Cardiac muscle cell (in vitro differentiated cells and primary cell): Measurements from ENCODE around the gene HECW1. TPM values are rescaled to one million over a fixed set of nuclear protein-coding genes. Genes with fewer than 3 reads are reported as not detected.

Source experiments
- DNase-seq, 2 donors: peaks; one replicate each; pipeline versions ENCODE4 v3.0.0 to v3.0.0-alpha.2; 2010 to 2017; ENCODE audit warnings: low read depth in 1 of 2, low spot score in 1 of 2
- H3K27ac ChIP-seq: fragments of 200-600 bp; sonication (generic); 2 replicates; pipeline ENCODE4 v1.5.1; 2016
- H3K27me3 ChIP-seq: fragments of 200-600 bp; sonication (generic); 2 replicates; pipeline ENCODE4 v1.6.0; 2016; ENCODE audit warnings: control low read depth
- H3K36me3 ChIP-seq: fragments of 200-600 bp; sonication (generic); 2 replicates; pipeline ENCODE4 v1.5.1; 2016; ENCODE audit warnings: control low read depth
- H3K4me1 ChIP-seq: fragments of 200-600 bp; sonication (generic); 2 replicates; pipeline ENCODE4 v1.8.1; 2017; ENCODE audit warnings: low read depth, mild to moderate bottlenecking, mixed run types
- H3K4me3 ChIP-seq: fragments of 200-600 bp; sonication (generic); 2 replicates; pipeline ENCODE4 v1.5.1; 2016; ENCODE audit warnings: mild to moderate bottlenecking
- H3K9me3 ChIP-seq: fragments of 200-600 bp; sonication (generic); 2 replicates; pipeline ENCODE4 v1.5.1; 2017; ENCODE audit warnings: low read depth, mild to moderate bottlenecking, control low read depth
- polyA plus RNA-seq: library from polyadenylated mRNA; unstranded; fragments of >200 nt; fragmentation: Nextera tagmentation; extraction: Ambion mirVana; gene quantifications from 2 replicates; pipeline ENCODE4 v1.2.1, GENCODE V29; 2016
- total RNA-seq: library from RNA; depleted of rRNA; stranded (reverse); fragments of >200 nt; gene quantifications from 2 replicates; pipeline ENCODE4 v1.2.3, GENCODE V29; 2016
- TF ChIP-seq, protein P1 (sequence below): IDR thresholded peaks from 2 replicates; pipeline ENCODE4 v1.5.1; 2012; ENCODE audit warnings: low read depth, mild to moderate bottlenecking, low read length

Gene HECW1
- total and polyA plus RNA-seq, 2 experiments from 2014 or later = 0.06 to 0.13 TPM

DNA sequence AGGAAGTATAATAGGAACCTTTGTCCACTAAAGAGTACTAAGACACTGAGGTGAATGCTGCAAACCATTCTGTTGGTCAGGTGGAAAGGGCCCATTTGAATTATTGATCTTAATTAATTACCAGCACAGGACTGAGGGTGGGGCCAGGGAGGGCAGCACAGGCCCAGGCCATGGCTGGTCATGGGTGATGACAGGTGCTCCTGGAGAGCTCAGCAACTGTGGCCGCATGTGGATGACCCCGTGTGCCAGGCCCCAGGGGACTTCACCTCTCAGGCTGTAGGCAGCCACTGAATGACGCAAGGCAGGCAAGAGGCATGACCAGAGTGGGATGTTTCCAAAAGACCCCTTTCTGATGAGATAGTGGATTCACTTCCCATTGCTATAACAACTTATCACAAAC lies 54.2 kb downstream of the HECW1 start:
- Histone ChIP-seq H3K36me3 (no peaks in the 10 kb centered on the region), H3K4me1 (no peaks in the 10 kb centered on the region), H3K4me3 (no peak overlapping the region), H3K27ac (no peak overlapping the region), H3K9me3 (no peaks in the 10 kb centered on the region), H3K27me3 (no peaks in the 10 kb centered on the region)
- TF ChIP-seq, protein P1, sequence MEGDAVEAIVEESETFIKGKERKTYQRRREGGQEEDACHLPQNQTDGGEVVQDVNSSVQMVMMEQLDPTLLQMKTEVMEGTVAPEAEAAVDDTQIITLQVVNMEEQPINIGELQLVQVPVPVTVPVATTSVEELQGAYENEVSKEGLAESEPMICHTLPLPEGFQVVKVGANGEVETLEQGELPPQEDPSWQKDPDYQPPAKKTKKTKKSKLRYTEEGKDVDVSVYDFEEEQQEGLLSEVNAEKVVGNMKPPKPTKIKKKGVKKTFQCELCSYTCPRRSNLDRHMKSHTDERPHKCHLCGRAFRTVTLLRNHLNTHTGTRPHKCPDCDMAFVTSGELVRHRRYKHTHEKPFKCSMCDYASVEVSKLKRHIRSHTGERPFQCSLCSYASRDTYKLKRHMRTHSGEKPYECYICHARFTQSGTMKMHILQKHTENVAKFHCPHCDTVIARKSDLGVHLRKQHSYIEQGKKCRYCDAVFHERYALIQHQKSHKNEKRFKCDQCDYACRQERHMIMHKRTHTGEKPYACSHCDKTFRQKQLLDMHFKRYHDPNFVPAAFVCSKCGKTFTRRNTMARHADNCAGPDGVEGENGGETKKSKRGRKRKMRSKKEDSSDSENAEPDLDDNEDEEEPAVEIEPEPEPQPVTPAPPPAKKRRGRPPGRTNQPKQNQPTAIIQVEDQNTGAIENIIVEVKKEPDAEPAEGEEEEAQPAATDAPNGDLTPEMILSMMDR = no peak
- DNase-seq = no peak

DNA sequence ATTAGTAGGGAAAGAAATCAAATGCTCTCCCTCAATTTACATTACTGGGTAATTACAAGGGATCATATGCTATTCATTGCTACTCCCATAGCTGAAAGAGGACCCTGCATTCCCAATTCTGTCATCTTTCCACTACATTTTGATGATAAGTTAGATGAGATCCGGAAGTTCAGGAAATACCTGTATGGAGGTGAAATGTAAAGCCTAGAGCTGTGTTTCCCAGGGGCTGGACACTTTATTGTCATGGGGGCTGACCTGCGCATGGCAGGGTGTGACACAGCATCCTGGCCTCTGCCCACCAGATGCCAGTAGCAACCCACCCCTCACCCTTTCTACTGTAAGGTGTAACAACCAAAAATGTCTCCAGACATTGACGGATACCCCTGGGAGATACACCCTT lies 56.6 kb downstream of the HECW1 start:
- no peak overlapping the region for H3K27ac ChIP-seq
- H3K4me3 ChIP-seq = no peak overlapping the region
- no peak for DNase-seq
- TF ChIP-seq, protein P1 = no peak
- no peaks in the 10 kb centered on the region for H3K4me1 ChIP-seq
- H3K36me3 ChIP-seq = no peaks in the 10 kb centered on the region
- no peaks in the 10 kb centered on the region for H3K9me3 ChIP-seq
- H3K27me3 ChIP-seq = no peaks in the 10 kb centered on the region

DNA sequence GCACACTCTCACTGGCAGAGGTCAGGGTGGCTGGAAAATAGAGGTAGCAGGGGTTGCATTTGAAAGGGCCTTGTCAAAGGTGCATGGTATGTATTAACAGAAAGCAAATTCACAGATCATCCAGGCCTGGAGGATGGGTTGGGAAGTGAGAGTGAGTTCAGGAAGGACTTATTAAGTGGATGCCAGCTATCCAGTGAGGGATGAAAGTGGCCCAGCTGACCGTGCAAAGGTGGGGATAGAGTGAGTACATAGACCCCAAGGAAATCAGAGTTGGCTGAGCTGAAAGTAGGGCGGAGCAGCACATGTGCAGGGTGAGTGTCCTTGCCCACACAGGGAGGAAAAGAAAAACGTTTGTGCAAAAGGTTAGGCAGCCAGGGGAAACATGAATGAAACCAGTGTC lies 58.1 kb downstream of the HECW1 start:
- DNase-seq = no peak
- H3K9me3 ChIP-seq = no peaks in the 10 kb centered on the region
- no peaks in the 10 kb centered on the region for H3K4me1 ChIP-seq
- no peaks in the 10 kb centered on the region for H3K36me3 ChIP-seq
- no peak overlapping the region for H3K4me3 ChIP-seq
- H3K27ac ChIP-seq = no peak overlapping the region
- H3K27me3 ChIP-seq = no peaks in the 10 kb centered on the region
- TF ChIP-seq, protein P1 = no peak

GRCh38 chr7:43175570-43176200 lies 63.2 kb downstream of the HECW1 start:
- Histone ChIP-seq H3K4me3 (no peak overlapping the region), H3K27ac (no peak overlapping the region), H3K4me1 (no peaks in the 10 kb centered on the region), H3K36me3 (no peaks in the 10 kb centered on the region), H3K27me3 (no peaks in the 10 kb centered on the region), H3K9me3 (no peaks in the 10 kb centered on the region)
- TF ChIP-seq, protein P1 = no peak
- DNase-seq = no peak

- Histone ChIP-seq H3K27me3 (no peaks in the 10 kb centered on the region), H3K36me3 (no peaks in the 10 kb centered on the region), H3K27ac (no peak overlapping the region), H3K9me3 (no peaks in the 10 kb centered on the region), H3K4me1 (no peaks in the 10 kb centered on the region), H3K4me3 (no peak overlapping the region)
- TF ChIP-seq, protein P1 = no peak
- DNase-seq = no peak
Measured at GRCh38 chr7:43179393-43179792, 66.9 kb downstream of the HECW1 start.
